ENCODE results near the gene PALB2. TPM values are rescaled to one million over a fixed set of nuclear protein-coding genes. Genes with fewer than 3 reads are reported as not detected.
"Not testable (repeated sequence)": the region's sequence is repeated elsewhere in the genome, so short reads cannot be mapped to it uniquely, and the experiment has no call there.

Gene PALB2
- total RNA-seq, 1 experiment from 2014 or later = 19.1 TPM

DNA sequence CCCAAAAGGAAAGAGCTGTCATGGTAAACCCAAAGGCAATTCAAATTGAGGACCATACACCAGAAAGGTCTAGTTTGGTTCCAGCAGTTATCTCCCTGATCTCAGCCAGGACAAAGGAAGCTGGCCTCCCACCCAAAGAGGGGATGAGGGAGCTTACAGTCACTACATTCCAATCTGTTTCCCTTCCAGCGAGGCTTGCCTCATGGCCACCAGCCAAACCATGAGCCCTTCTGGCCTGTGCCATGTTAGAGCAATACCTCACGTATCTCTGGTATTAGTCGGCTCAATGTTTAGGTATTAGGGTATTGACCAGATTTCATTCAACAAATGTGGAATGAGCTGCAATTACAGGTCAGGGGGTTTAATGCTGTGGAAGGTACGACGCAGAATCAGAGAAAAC lies 53.4 kb downstream of the PALB2 start:
- Histone ChIP-seq H4K20me1 (ENCODE audit: insufficient read depth) (peaks cover 55% of the 10 kb centered on the region), H2AFZ (no peak overlapping the region), H3K9me2 (ENCODE audit: insufficient read depth) (no peaks in the 10 kb centered on the region), H3K79me2 (ENCODE audit: low read depth) (peaks cover 24% of the 10 kb centered on the region), H3K4me1 (replicated peaks; ENCODE audit: insufficient read depth) (no peaks in the 10 kb centered on the region), H3K4me3 (no peak overlapping the region), H3K9me3 (ENCODE audit: insufficient read depth, low read depth) (no peaks in the 10 kb centered on the region), H3K36me3 (ENCODE audit: low read depth) (peaks cover 37% of the 10 kb centered on the region), H3K27ac (no peak overlapping the region), H3F3A (ENCODE audit: insufficient read depth, low read depth) (no peaks in the 10 kb centered on the region), H3K27me3 (ENCODE audit: insufficient read depth, low read depth) (no peaks in the 10 kb centered on the region), H3K4me2 (no peak overlapping the region)
- intact Hi-C loops (cut with micrococcal nuclease; ENCODE audit: unreplicated experiment) = no loop called here
- ChIA-PET CTCF (no interaction called here), POLR2A (ENCODE audit: unreplicated experiment) (interaction anchor here (0.5 kb wide), 1 partner anchor 152 kb away, joined by 3 read pairs; no protein-coding TSS in a partner anchor)
- no peak for DNase-seq
- BruUV-seq (replicated peaks) = no TSS peak
- TF ChIP-seq, protein P1, sequence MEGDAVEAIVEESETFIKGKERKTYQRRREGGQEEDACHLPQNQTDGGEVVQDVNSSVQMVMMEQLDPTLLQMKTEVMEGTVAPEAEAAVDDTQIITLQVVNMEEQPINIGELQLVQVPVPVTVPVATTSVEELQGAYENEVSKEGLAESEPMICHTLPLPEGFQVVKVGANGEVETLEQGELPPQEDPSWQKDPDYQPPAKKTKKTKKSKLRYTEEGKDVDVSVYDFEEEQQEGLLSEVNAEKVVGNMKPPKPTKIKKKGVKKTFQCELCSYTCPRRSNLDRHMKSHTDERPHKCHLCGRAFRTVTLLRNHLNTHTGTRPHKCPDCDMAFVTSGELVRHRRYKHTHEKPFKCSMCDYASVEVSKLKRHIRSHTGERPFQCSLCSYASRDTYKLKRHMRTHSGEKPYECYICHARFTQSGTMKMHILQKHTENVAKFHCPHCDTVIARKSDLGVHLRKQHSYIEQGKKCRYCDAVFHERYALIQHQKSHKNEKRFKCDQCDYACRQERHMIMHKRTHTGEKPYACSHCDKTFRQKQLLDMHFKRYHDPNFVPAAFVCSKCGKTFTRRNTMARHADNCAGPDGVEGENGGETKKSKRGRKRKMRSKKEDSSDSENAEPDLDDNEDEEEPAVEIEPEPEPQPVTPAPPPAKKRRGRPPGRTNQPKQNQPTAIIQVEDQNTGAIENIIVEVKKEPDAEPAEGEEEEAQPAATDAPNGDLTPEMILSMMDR (conservative IDR thresholded peaks at IDR 0.05) = no peak
- TF ChIP-seq EZH2 (IDR thresholded peaks at IDR 0.05; ENCODE audit: low read depth) = no peak

DNA sequence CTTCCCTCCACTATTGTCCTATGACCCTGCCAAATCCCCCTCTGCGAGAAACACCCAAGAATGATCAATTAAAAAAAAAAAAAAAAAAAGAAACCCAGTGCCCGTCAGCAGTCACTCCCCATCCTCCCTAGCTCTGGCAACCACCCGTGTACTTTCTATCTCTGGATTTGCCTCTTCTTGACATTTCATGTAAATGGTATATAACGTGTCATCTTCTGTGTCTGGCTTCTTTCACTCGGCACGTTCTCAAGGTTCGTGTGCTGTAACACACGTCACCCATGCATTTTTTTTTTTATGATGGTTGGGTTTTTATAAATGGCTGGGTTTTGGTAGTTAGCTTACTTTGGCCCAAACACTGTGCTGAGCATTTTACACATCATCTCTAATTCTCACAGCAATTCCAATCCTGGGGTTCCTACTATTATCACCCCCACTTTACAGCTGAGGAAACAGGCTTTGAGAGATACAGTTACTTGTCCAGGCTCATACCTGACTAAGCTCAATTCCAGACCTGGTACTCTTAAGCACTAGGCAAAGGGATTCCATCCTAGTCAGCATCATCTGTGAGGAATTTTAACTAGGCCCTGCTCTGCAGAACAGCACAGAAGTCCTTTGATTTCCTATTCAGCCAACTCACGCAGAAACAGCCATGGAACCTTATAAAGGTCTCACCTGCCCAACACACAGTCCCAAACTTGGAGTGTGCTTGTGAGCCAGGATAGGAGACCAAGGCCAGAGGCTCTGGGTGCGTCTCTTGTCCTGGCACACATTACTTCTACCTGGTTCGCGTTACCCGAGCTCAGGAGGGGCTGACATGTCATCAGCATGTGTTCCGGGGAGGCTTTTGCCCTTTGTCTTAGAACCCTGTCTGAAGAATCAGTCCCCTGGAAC lies 56.7 kb downstream of the PALB2 start:
- no peaks in the 10 kb centered on the region for H3K27me3 ChIP-seq (ENCODE audit: insufficient read depth, low read depth)
- H3F3A ChIP-seq (ENCODE audit: insufficient read depth, low read depth) = peaks cover 8% of the 10 kb centered on the region; the same call in 1 of the 2 replicates
- CTCF ChIA-PET = no interaction called here
- H3K4me1 ChIP-seq (replicated peaks; ENCODE audit: insufficient read depth) = no peaks in the 10 kb centered on the region
- POLR2A ChIA-PET (ENCODE audit: unreplicated experiment) = no interaction called here
- intact Hi-C loops (cut with micrococcal nuclease; ENCODE audit: unreplicated experiment) = no loop called here
- no peak overlapping the region for H3K4me3 ChIP-seq
- H3K4me2 ChIP-seq = no peak overlapping the region
- no TSS peak for BruUV-seq (replicated peaks)
- no peaks in the 10 kb centered on the region for H3K79me2 ChIP-seq (ENCODE audit: low read depth)
- no peak for TF ChIP-seq EZH2 (IDR thresholded peaks at IDR 0.05; ENCODE audit: low read depth)
- TF ChIP-seq, protein P1 (conservative IDR thresholded peaks at IDR 0.05) = no peak
- H4K20me1 ChIP-seq (ENCODE audit: insufficient read depth) = peaks cover 32% of the 10 kb centered on the region
- no peaks in the 10 kb centered on the region; the same call in 1 of the 2 replicates for H3K9me3 ChIP-seq (ENCODE audit: insufficient read depth, low read depth)
- H3K9me2 ChIP-seq (ENCODE audit: insufficient read depth) = no peaks in the 10 kb centered on the region
- no peak for DNase-seq
- no peak overlapping the region for H3K27ac ChIP-seq
- H3K36me3 ChIP-seq (ENCODE audit: low read depth) = peaks cover 28% of the 10 kb centered on the region
- no peak overlapping the region for H2AFZ ChIP-seq

DNA sequence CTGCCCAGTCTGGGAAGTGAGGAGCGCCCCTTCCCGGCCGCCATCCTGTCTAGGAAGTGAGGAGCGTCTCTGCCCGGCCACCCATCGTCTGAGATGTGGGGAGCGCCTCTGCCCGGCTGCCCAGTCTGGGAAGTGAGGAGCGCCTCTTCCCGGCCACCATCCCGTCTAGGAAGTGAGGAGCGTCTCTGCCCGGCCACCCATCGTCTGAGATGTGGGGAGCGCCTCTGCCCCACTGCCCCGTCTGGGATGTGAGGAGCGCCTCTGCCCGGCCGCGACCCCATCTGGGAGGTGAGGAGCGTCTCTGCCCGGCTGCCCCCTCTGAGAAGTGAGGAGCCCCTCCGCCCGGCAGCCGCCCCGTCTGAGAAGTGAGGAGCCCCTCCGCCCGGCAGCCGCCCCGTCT lies 57.8 kb downstream of the PALB2 start:
- BruUV-seq (replicated peaks); CTCF ChIA-PET; intact Hi-C loops (cut with micrococcal nuclease; ENCODE audit: unreplicated experiment): not testable (repeated sequence)

More for the DNA sequence above, 57.8 kb downstream of the PALB2 start:
- H3K27ac ChIP-seq; POLR2A ChIA-PET (ENCODE audit: unreplicated experiment); H3K4me2 ChIP-seq; H3K27me3 ChIP-seq (ENCODE audit: insufficient read depth, low read depth); H3K9me3 ChIP-seq (ENCODE audit: insufficient read depth, low read depth); H3K4me3 ChIP-seq; H2AFZ ChIP-seq; DNase-seq; H3K9me2 ChIP-seq (ENCODE audit: insufficient read depth); H3K79me2 ChIP-seq (ENCODE audit: low read depth); H3K4me1 ChIP-seq (replicated peaks; ENCODE audit: insufficient read depth): not testable (repeated sequence)
- Histone ChIP-seq H4K20me1 (ENCODE audit: insufficient read depth) (peaks cover 23% of the 10 kb centered on the region), H3K36me3 (ENCODE audit: low read depth) (peaks cover 21% of the 10 kb centered on the region), H3F3A (ENCODE audit: insufficient read depth, low read depth) (peaks cover 15% of the 10 kb centered on the region)
